Astrocyte (in vitro differentiated cells and primary cell): ENCODE measurements around the gene SVIL. TPM values are rescaled to one million over a fixed set of nuclear protein-coding genes. Genes with fewer than 3 reads are reported as not detected.

Source experiments
- DNase-seq: peaks from one replicate; pipeline ENCODE4 v3.0.0-alpha.2; 2010; ENCODE audit warnings: low read depth
- FAIRE-seq: peaks from 2 replicates; lab custom pipeline; 2011; peaks lifted over from hg19 to GRCh38; lab: Jason Lieb, UNC
- H2AFZ ChIP-seq: 2 replicates; pipeline ENCODE4 v1.6.0; 2012; ENCODE audit warnings: low read depth, low read length, inconsistent platforms
- H3K27ac ChIP-seq: 2 replicates; pipeline ENCODE4 v1.5.1; 2011; ENCODE audit warnings: low read depth, low read length, inconsistent platforms
- H3K27me3 ChIP-seq: 2 replicates; pipeline ENCODE4 v1.6.0; 2011; ENCODE audit warnings: low read length, inconsistent platforms; ENCODE audit not compliant: insufficient read depth
- H3K36me3 ChIP-seq: 2 replicates; pipeline ENCODE4 v1.5.1; 2011; ENCODE audit warnings: low read length, inconsistent platforms; ENCODE audit not compliant: insufficient read depth
- H3K4me1 ChIP-seq: 2 replicates; pipeline ENCODE4 v1.5.1; 2011; ENCODE audit warnings: low read length, inconsistent platforms; ENCODE audit not compliant: insufficient read depth
- H3K4me2 ChIP-seq: 2 replicates; pipeline ENCODE4 v1.6.0; 2012; ENCODE audit warnings: low read length, inconsistent platforms
- H3K4me3 ChIP-seq: 2 replicates; pipeline ENCODE4 v1.5.1; 2011; ENCODE audit warnings: low read depth, mild to moderate bottlenecking, low read length, inconsistent platforms; ENCODE audit not compliant: insufficient read depth
- H3K79me2 ChIP-seq: 2 replicates; pipeline ENCODE4 v1.6.0; 2012; ENCODE audit warnings: mild to moderate bottlenecking, low read length, inconsistent platforms; ENCODE audit not compliant: insufficient read depth
- H3K9ac ChIP-seq: 2 replicates; pipeline ENCODE4 v1.6.0; 2012; ENCODE audit warnings: mild to moderate bottlenecking, low read length, inconsistent platforms
- H3K9me3 ChIP-seq: 2 replicates; pipeline ENCODE4 v1.5.1; 2012; ENCODE audit warnings: low read depth, mild to moderate bottlenecking, low read length, inconsistent platforms; ENCODE audit not compliant: insufficient read depth
- H4K20me1 ChIP-seq: 2 replicates; pipeline ENCODE4 v1.6.0; 2012; ENCODE audit warnings: low read length, inconsistent platforms; ENCODE audit not compliant: insufficient read depth
- H3K27ac Mint-ChIP-seq: one replicate; pipeline ENCODE4 v1.8.0; 2021; ENCODE audit warnings: mild to moderate bottlenecking, mixed read lengths; ENCODE audit not compliant: unreplicated experiment
- H3K27me3 Mint-ChIP-seq: one replicate; pipeline ENCODE4 v1.8.0; 2021; ENCODE audit warnings: low read depth, mixed read lengths; ENCODE audit not compliant: unreplicated experiment
- H3K36me3 Mint-ChIP-seq: one replicate; pipeline ENCODE4 v1.8.0; 2021; ENCODE audit warnings: low read depth, mixed read lengths; ENCODE audit not compliant: unreplicated experiment
- H3K4me1 Mint-ChIP-seq: one replicate; pipeline ENCODE4 v1.8.0; 2021; ENCODE audit warnings: low read depth, mixed read lengths; ENCODE audit not compliant: unreplicated experiment
- H3K4me3 Mint-ChIP-seq: one replicate; pipeline ENCODE4 v1.8.0; 2021; ENCODE audit warnings: mild to moderate bottlenecking, moderate library complexity, mixed read lengths; ENCODE audit not compliant: unreplicated experiment
- H3K9me3 Mint-ChIP-seq: one replicate; pipeline ENCODE4 v1.8.0; 2021; ENCODE audit warnings: mild to moderate bottlenecking, mixed read lengths; ENCODE audit not compliant: unreplicated experiment
- EZH2 ChIP-seq: IDR thresholded peaks from 2 replicates; pipeline ENCODE4 v1.6.1; 2012; ENCODE audit warnings: mild to moderate bottlenecking, low read length, inconsistent platforms; ENCODE audit not compliant: insufficient read depth
- total RNA-seq: library from RNA; stranded (reverse); gene quantifications from 2 replicates; pipeline ENCODE4 v1.2.1, GENCODE V29; 2021
- TF ChIP-seq, protein P1 (sequence below): IDR thresholded peaks from 2 replicates; pipeline ENCODE4 v1.5.1; 2011; ENCODE audit warnings: low read depth, mild to moderate bottlenecking, inconsistent platforms, low read length, moderate library complexity; ENCODE audit not compliant: insufficient read depth

Gene SVIL
- total RNA-seq, 1 donor from 2014 or later, result 70.4 TPM

DNA sequence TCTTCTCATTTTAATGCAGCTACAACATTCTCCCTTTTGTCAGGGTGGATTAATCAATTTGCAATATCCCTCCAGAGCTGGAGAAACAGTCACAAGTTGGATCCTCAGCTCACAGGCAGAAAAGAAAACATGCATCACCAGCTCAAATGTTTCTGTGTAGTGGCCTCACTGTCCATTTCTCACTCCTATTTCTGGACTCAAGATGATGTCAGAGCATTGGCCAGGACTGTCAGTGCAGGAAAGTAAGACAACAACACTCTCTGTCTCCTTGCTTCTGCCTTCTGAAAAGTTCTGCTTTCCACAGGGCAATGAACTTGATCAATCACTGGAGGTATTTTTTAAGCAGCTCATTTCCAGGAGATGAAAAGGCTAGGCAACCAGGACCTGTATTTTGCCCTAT lies 8.2 kb upstream of the SVIL start:
- no peaks in the 10 kb centered on the region for H3K27me3 ChIP-seq
- no peak for TF ChIP-seq EZH2
- TF ChIP-seq, protein P1, sequence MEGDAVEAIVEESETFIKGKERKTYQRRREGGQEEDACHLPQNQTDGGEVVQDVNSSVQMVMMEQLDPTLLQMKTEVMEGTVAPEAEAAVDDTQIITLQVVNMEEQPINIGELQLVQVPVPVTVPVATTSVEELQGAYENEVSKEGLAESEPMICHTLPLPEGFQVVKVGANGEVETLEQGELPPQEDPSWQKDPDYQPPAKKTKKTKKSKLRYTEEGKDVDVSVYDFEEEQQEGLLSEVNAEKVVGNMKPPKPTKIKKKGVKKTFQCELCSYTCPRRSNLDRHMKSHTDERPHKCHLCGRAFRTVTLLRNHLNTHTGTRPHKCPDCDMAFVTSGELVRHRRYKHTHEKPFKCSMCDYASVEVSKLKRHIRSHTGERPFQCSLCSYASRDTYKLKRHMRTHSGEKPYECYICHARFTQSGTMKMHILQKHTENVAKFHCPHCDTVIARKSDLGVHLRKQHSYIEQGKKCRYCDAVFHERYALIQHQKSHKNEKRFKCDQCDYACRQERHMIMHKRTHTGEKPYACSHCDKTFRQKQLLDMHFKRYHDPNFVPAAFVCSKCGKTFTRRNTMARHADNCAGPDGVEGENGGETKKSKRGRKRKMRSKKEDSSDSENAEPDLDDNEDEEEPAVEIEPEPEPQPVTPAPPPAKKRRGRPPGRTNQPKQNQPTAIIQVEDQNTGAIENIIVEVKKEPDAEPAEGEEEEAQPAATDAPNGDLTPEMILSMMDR, result no peak
- H2AFZ ChIP-seq, result no peak overlapping the region
- Mint-ChIP-seq H3K4me1 (peaks cover 43% of the 10 kb centered on the region), H3K4me3 (no peak overlapping the region), H3K36me3 (peaks cover 11% of the 10 kb centered on the region), H3K27me3 (no peaks in the 10 kb centered on the region), H3K27ac (peak overlapping the region; percentile 16), H3K9me3 (peaks cover 5% of the 10 kb centered on the region)
- FAIRE-seq (peak; percentile 80), DNase-seq (peak; percentile 69)
- no peak overlapping the region for H3K4me3 ChIP-seq
- peaks cover 30% of the 10 kb centered on the region for H3K79me2 ChIP-seq
- peaks cover 37% of the 10 kb centered on the region for H3K4me1 ChIP-seq
- peaks cover 2% of the 10 kb centered on the region for H3K36me3 ChIP-seq
- peak overlapping the region; percentile 6 for H3K4me2 ChIP-seq
- peaks cover 33% of the 10 kb centered on the region for H4K20me1 ChIP-seq
- no peak overlapping the region for H3K27ac ChIP-seq
- H3K9me3 ChIP-seq, result no peaks in the 10 kb centered on the region
- no peak overlapping the region for H3K9ac ChIP-seq

DNA sequence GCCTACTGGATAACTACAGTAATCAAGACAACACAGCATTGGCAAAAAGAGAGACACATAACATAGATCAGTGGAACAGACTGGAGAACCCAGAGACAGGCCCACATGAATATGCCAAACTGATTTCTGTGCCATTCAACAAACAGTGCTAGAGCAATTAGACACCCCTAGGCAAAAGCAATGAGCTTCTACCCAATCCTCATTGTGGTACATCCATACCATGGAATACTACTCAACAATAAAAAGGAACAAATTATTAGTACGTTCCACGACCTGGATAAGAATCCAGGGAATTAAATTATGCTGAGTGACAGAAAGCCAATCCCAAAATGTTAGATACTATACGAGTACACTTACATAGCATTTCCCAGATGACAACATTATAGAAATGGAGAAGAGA lies 2.8 kb upstream of the SVIL start:
- H3K27ac ChIP-seq, result no peak overlapping the region
- H3K27me3 Mint-ChIP-seq, result no peaks in the 10 kb centered on the region
- peak; percentile 37 for FAIRE-seq
- H3K4me3 ChIP-seq, result no peak overlapping the region
- TF ChIP-seq EZH2, result no peak
- TF ChIP-seq, protein P1, result no peak
- H3K27ac Mint-ChIP-seq, result no peak overlapping the region
- H3K4me3 Mint-ChIP-seq, result no peak overlapping the region
- H4K20me1 ChIP-seq, result peaks cover 6% of the 10 kb centered on the region
- H3K9me3 Mint-ChIP-seq, result peaks cover 3% of the 10 kb centered on the region
- no peak overlapping the region for H3K4me2 ChIP-seq
- H3K4me1 ChIP-seq, result peaks cover 39% of the 10 kb centered on the region
- no peaks in the 10 kb centered on the region for H3K9me3 ChIP-seq
- H3K4me1 Mint-ChIP-seq, result peaks cover 37% of the 10 kb centered on the region
- no peaks in the 10 kb centered on the region for H3K27me3 ChIP-seq
- H2AFZ ChIP-seq, result no peak overlapping the region
- peaks cover 4% of the 10 kb centered on the region for H3K36me3 ChIP-seq
- H3K36me3 Mint-ChIP-seq, result peaks cover 9% of the 10 kb centered on the region
- no peak for DNase-seq
- H3K79me2 ChIP-seq, result peaks cover 35% of the 10 kb centered on the region
- H3K9ac ChIP-seq, result no peak overlapping the region

DNA sequence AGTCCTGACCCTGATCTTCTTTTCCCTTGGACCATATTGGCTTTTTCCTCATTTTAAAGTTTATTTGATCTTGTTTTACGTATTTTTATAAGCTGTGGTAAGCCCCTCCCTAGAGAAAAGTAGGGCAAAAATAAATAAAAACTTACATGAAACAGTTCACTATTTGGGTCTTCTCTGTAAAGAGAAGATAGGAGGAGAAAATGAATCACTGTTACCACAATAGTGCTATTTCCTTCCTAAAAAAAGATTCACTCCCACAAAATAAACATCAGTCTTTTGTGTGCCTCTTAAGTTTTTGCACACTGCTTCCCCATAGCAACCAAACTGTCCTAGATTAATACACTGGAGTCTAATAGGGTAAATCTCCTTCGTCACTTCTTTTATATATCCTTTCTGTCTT lies 1.4 kb upstream of the SVIL start:
- H3K4me3 Mint-ChIP-seq, result peak overlapping the region; percentile 8
- FAIRE-seq (peak; percentile 80), DNase-seq (peak; percentile 86)
- H3K79me2 ChIP-seq, result peaks cover 32% of the 10 kb centered on the region
- no peaks in the 10 kb centered on the region for H3K27me3 Mint-ChIP-seq
- H3K9ac ChIP-seq, result peak overlapping the region; percentile 70
- H3K4me3 ChIP-seq, result no peak overlapping the region
- peak overlapping the region; percentile 93 for H3K27ac Mint-ChIP-seq
- peaks cover 3% of the 10 kb centered on the region for H3K9me3 Mint-ChIP-seq
- peaks cover 9% of the 10 kb centered on the region for H3K36me3 Mint-ChIP-seq
- peaks cover 39% of the 10 kb centered on the region for H3K4me1 ChIP-seq
- H3K4me2 ChIP-seq, result peak overlapping the region; percentile 76
- no peaks in the 10 kb centered on the region for H3K27me3 ChIP-seq
- H3K27ac ChIP-seq, result peak overlapping the region; percentile 86
- TF ChIP-seq, protein P1, result no peak
- TF ChIP-seq EZH2, result no peak
- H2AFZ ChIP-seq, result no peak overlapping the region
- H4K20me1 ChIP-seq, result no peaks in the 10 kb centered on the region
- H3K9me3 ChIP-seq, result no peaks in the 10 kb centered on the region
- peaks cover 40% of the 10 kb centered on the region for H3K4me1 Mint-ChIP-seq
- H3K36me3 ChIP-seq, result peaks cover 4% of the 10 kb centered on the region
